Pancreas (tissue), 10 donors: ENCODE measurements around the gene UVRAG. TPM values are rescaled to one million over a fixed set of nuclear protein-coding genes. Genes with fewer than 3 reads are reported as not detected.
A peak's percentile ranks its signal among the peaks of the same experiment; 100 is the strongest.

Source experiments
- ATAC-seq, 4 donors: fragments of 200-7000 bp; cut with Tn5 transposase; one replicate each; pipeline versions ENCODE4 v1.8.0 to v1.9.1; 2020; ENCODE audit warnings: mild to moderate bottlenecking in 4 of 4, moderate library complexity in 4 of 4
- DNase-seq, 6 donors: peaks; one replicate each; pipeline ENCODE4 v3.0.0-alpha.2; 2020
- FAIRE-seq: peaks from 2 replicates; lab custom pipeline; 2012; peaks lifted over from hg19 to GRCh38; lab: Jason Lieb, UNC
- H3K27ac ChIP-seq, 4 donors: fragments of 200-600 bp; sonication (generic); 1 replicate in 3 of 4; 2 replicates in 1 of 4; pipeline versions ENCODE4 v1.5.0 to v1.8.0; 2020
- H3K27me3 ChIP-seq, 4 donors: fragments of 200-600 bp; one replicate each; pipeline ENCODE4 v1.8.0; 2021
- H3K36me3 ChIP-seq, 3 donors: fragments of 200-600 bp; sonication (generic) in 1 of 3; one replicate each; pipeline versions ENCODE4 v1.5.0 to v1.8.0; 2020 to 2021
- H3K4me1 ChIP-seq, 3 donors: fragments of 200-600 bp; one replicate each; pipeline ENCODE4 v1.8.0; 2021
- H3K4me3 ChIP-seq, 4 donors: fragments of 200-600 bp; sonication (generic) in 2 of 4; one replicate each; pipeline versions ENCODE4 v1.5.0 to v1.8.0; 2020 to 2021
- H3K9me3 ChIP-seq, 4 donors: fragments of 200-600 bp; one replicate each; pipeline ENCODE4 v1.8.0; 2021
- CTCF ChIP-seq, 4 donors: fragments of 200-600 bp; sonication (generic) in 3 of 4; IDR thresholded peaks; one replicate each; pipeline versions ENCODE4 v1.5.0 to v1.8.0; 2021; ENCODE audit warnings: antibody characterized with exemption in 4 of 4
- WGBS, 2 donors: extraction: QIAGEN DNeasy Blood & Tissue Kit; methylation state at CpG; one replicate each; pipeline ENCODE4 v1.1.7; 2013; 5-methylcytosine and 5-hydroxymethylcytosine counted together
- intact Hi-C, 3 donors: fragments of 100-400 bp; cut with DNase I; formaldehyde crosslinking; loops; one replicate each; pipeline versions ENCODE4 v1.11.1 to v1.14.2; 2022
- polyA plus RNA-seq, 2 donors: library from polyadenylated mRNA; stranded (reverse); fragments of 200-250 nt; gene quantifications; one replicate each; pipeline ENCODE4 v1.2.3, GENCODE V29; 2013
- total RNA-seq, 6 donors: library from RNA; stranded (reverse); fragmentation: NEBNext Ultra II Directional in 4 of 6; extraction: Animal tissue kit (Norgen Biotek cat#: 25700) in 4 of 6; gene quantifications; one replicate each; pipeline versions ENCODE4 v1.2.1 to v1.2.4, GENCODE V29; 2021 to 2023
- donor health status: healthy with polysubstance abuse.
- donor health status: DM: no; HTN: no; CAD: no; lungs with moderate emphysema.
- donor health status: DM: no; HTN: no; CAD: no.
- donor health status: control.
- donor health status: control.
- donor health status: Bipolar disorder and iron deficiency.
- donor health status: DM: yes; HTN: yes; CAD: no.
- donor health status: DM: no; HTN: no; CAD: no.
- donor health status: DM: no; HTN: no; CAD: no.
- donor health status: DM: yes; HTN: yes; CAD: no.

UVRAG gene
- total and polyA plus RNA-seq, 8 donors = 3.3 to 17.2 (median 7.6) TPM

GRCh38 chr11:76067099-76067498 is 252.1 kb downstream of the UVRAG start:
- no peak for FAIRE-seq
- no peaks in the 10 kb centered on the region for H3K36me3 ChIP-seq
- intact Hi-C loops = no loop called here
- H3K9me3 ChIP-seq = no peaks in the 10 kb centered on the region
- peaks cover 4 to 16% (median 4%) of the 10 kb centered on the region in 3 donors for H3K4me1 ChIP-seq
- TF ChIP-seq CTCF (IDR thresholded peaks at IDR 0.05) = no peak
- peak overlapping the region in 1 of 4 donors; percentile 6 for H3K27ac ChIP-seq
- ATAC-seq = peak; percentile 93 to 99 (median 96)
- WGBS, 2 donors = 35 to 53% methylated on average over 2 of the region's 2 CpGs
- H3K4me3 ChIP-seq = no peak overlapping the region
- peak in 4 of 6 donors; percentile 32 to 75 (median 57) for DNase-seq
- no peaks in the 10 kb centered on the region for H3K27me3 ChIP-seq

DNA sequence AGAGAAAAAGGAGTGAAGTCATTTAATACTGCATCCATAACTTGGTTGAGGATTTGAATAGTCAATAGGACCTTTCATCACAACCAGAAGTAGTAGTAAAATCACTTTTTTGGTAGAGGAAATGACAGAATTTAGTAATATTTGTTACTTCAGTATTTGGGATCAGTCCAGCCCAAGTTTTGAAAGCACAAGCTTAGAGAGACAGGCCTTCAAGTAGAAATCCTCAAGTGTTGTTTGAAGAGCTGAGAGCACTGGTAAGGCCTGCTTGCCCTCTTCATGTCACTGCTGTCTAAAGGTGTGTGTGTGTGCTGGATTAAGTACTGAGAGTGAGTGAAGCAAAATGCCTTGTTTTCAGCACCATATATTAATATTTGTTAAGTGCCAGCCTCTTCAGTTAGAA is 254.0 kb downstream of the UVRAG start:
- H3K27ac ChIP-seq = no peak overlapping the region

DNA sequence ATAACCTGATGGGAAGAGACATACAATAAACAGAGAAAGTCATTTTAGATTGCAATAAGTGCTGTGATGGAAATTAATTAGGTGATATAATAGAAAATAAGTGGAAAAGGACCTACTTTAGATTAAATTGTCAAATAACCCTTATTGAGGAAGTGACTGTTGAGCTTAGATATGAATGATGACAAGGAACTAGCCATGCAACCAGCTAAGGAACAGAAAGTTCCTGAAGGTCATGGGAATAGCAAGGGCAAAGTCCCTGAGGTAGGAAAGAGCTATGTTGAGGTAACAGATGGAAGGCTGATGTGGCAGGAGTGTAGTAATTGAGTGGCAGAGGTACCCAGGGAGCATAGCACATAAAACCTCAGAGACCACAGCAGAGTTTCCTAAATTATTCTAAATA is 256.1 kb downstream of the UVRAG start:
- Histone ChIP-seq H3K9me3 (no peaks in the 10 kb centered on the region), H3K4me3 (no peak overlapping the region), H3K27ac (no peak overlapping the region), H3K36me3 (no peaks in the 10 kb centered on the region), H3K4me1 (peaks cover 0 to 19% (median 4%) of the 10 kb centered on the region in 3 donors), H3K27me3 (no peaks in the 10 kb centered on the region)
- FAIRE-seq = no peak
- no peak for ATAC-seq
- intact Hi-C loops = no loop called here
- DNase-seq = no peak
- TF ChIP-seq CTCF (IDR thresholded peaks at IDR 0.05) = no peak

More for the DNA sequence above, 254.0 kb downstream of the UVRAG start:
- DNase-seq (no peak), FAIRE-seq (no peak), ATAC-seq (no peak)
- no peak overlapping the region for H3K4me3 ChIP-seq
- TF ChIP-seq CTCF (IDR thresholded peaks at IDR 0.05) = no peak
- H3K36me3 ChIP-seq = no peaks in the 10 kb centered on the region
- intact Hi-C loops = no loop called here
- no peaks in the 10 kb centered on the region for H3K27me3 ChIP-seq
- peaks cover 4 to 19% (median 4%) of the 10 kb centered on the region in 3 donors for H3K4me1 ChIP-seq
- H3K9me3 ChIP-seq = no peaks in the 10 kb centered on the region

GRCh38 chr11:76073724-76074123 is 258.7 kb downstream of the UVRAG start:
- no peak for DNase-seq
- H3K27ac ChIP-seq = no peak overlapping the region
- 91 to 93% methylated on average over 1 of the region's 1 CpG for WGBS, 2 donors
- intact Hi-C loops = no loop called here
- no peaks in the 10 kb centered on the region for H3K9me3 ChIP-seq
- H3K4me1 ChIP-seq = peaks cover 6 to 13% (median 9%) of the 10 kb centered on the region in 3 donors
- no peak for TF ChIP-seq CTCF (IDR thresholded peaks at IDR 0.05)
- ATAC-seq = no peak
- no peak for FAIRE-seq
- no peak overlapping the region for H3K4me3 ChIP-seq
- no peaks in the 10 kb centered on the region for H3K27me3 ChIP-seq
- H3K36me3 ChIP-seq = no peaks in the 10 kb centered on the region

- Histone ChIP-seq H3K27ac (no peak overlapping the region), H3K4me3 (no peak overlapping the region), H3K4me1 (peaks cover 6 to 13% (median 9%) of the 10 kb centered on the region in 3 donors), H3K27me3 (no peaks in the 10 kb centered on the region), H3K9me3 (no peaks in the 10 kb centered on the region), H3K36me3 (no peaks in the 10 kb centered on the region)
- no peak for TF ChIP-seq CTCF (IDR thresholded peaks at IDR 0.05)
- intact Hi-C loops = no loop called here
- ATAC-seq (peak in 3 of 4 donors; percentile 37 to 46 (median 44)), FAIRE-seq (no peak), DNase-seq (no peak)
- 57 to 83% methylated on average over 1 of the region's 1 CpG for WGBS, 2 donors
These were observed 259.4 kb downstream of the UVRAG start for GRCh38 chr11:76074148-76075095.
